HG03354 (cell line): ENCODE results near the gene IER5.
A peak's percentile ranks its signal among the peaks of the same experiment; 100 is the strongest.

Source experiments
- ATAC-seq: cut with Tn5 transposase; IDR thresholded peaks from one replicate; pipeline ENCODE4 v1.9.1; 2021; ENCODE audit warnings: mild to moderate bottlenecking; ENCODE audit not compliant: unreplicated experiment, poor library complexity, severe bottlenecking

IER5 gene

GRCh38 chr1:181094416-181095212 lies 6.1 kb downstream of the IER5 start:
- ATAC-seq = no peak

GRCh38 chr1:181095260-181095659 lies 6.8 kb downstream of the IER5 start:
- no peak for ATAC-seq

DNA sequence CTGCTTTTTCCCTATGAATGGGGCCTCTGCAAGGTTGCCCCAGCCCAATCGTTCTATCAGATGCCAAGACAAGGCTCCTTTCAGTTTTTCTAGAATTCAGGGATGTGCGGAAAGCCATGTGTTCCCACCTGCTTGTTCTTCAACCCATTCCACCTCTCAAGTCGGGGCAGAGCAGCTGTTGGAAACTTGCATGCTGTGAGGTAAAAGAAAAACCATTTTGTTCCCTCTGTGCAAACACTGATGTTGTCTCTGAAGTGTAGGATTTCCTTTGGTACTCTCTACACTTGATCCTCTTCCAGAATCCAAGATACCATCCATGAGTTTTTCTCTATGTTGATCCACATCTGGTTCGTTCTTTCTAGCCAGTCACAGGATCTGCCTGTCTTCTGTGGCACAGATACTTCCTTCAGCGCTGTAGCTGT lies 7.3 kb downstream of the IER5 start:
- ATAC-seq = no peak

GRCh38 chr1:181097242-181097641 lies 8.7 kb downstream of the IER5 start:
- no peak for ATAC-seq

DNA sequence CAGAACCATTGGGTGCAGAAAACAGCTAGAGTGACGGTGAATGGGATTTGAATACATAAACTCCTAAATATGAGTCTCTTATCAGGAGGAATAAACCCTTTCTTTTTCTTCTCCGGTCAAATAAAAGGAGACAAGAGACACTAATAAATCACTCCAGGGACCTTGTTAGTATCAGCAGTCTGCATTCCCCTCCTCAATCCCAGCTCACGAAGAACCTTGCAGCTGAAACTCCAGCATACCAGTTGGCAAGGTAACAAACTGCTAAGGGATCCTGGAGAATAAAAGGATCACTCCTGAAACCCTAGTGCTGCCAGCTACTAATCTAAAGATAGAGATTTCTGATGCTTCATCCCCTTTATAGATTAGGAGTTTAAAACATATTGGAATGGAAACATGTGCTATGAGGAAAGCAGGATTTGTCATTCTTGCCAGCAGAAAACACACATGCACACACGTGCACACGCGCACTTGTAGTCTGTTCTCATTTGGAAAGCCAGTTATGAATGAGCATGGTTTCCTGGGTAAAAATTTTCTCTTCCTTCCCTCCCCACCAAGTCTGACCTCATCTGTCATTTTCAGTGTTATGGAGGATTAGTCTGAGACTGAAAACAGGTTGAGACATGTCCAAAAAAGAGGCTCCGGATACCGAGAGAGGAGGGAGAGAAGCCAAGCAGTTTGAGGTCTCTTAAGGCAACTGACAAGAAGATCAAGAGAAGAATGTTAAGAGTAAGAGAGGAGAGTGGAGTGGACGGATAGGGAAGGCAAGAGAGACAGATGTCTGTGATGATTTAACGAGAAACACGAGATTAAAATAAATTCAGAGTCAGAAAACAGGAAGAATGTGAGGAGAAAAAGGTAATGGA lies 10.9 kb downstream of the IER5 start:
- ATAC-seq = peak; percentile 65

- no peak for ATAC-seq
Observed at GRCh38 chr1:181100015-181100905, 11.8 kb downstream of the IER5 start.

- ATAC-seq = no peak
Observed at GRCh38 chr1:181100934-181101333, 12.4 kb downstream of the IER5 start.

DNA sequence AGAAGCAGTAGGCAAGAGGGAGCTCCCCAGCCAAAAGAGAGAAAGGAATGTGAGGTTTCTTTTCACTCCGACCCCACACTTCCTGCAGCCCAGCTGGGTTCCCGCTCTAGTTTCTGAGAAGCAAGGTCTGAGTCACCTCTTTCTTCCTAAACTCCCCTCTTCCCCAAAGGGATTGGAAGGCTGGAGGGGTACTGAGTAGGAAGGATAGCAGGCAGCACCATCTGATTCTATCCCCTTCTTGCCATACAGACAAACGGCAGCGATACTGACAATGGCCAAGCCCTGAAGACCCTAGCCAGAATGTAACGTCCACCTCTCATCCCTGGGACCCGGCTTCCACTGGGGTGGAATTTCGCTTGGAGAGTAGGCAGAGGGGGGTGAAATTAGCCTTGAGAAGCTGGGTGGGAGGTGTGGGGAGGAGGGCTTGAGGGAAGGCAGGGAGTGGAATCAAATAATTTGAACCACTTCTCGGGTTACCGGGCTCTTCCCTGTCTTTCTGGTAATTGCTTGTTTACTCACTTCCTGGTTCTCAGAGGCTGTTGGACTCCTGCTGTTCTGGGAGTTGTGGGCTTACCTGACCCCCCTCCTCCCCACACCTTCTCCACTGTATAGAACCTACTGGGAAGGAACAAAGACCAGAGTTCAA lies 13.2 kb downstream of the IER5 start:
- ATAC-seq = no peak

GRCh38 chr1:181102841-181103240 lies 14.3 kb downstream of the IER5 start:
- no peak for ATAC-seq

DNA sequence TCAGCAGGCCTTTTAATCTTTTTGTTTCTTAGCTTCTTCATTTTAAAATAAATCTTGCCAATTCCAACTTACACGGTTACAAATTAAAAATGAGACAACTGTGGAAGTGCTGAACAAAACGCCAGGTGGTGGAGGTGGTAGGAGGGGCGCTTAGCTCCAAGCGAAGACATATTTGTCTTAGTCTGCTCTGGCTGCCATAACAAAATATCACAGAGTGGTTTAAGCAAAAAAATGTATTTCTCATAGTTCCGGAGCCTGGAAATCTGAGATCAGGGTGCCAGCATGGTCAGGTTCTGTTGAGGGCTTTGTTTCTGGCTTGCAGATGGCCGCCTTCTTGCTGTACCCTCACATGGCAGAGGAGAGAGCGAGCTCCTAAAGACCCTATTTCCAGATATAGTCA lies 14.9 kb downstream of the IER5 start:
- no peak for ATAC-seq

GRCh38 chr1:181104042-181104789 lies 15.7 kb downstream of the IER5 start:
- ATAC-seq = peak; percentile 40

DNA sequence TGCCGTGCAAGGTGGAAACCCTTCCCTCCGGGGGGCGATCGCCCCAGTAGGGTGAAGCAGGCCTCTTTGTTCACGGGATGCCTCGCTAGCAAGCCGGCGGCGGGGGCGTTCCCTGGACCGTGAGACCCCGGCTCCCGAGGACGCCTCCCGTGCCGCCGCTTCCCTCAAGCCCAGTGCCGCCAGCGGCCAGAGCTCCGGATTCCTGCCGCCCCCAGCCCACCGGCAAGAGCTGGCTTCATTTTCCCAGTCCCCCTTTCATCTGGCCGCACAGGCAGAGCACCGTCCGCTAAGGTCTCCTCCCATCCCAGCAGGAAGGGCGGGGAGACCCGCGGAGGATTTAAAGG lies 16.3 kb downstream of the IER5 start:
- no peak for ATAC-seq

- ATAC-seq = peak; percentile 82
Observed at GRCh38 chr1:181105134-181106021, 16.9 kb downstream of the IER5 start.

GRCh38 chr1:181106022-181106312 lies 17.5 kb downstream of the IER5 start:
- no peak for ATAC-seq

DNA sequence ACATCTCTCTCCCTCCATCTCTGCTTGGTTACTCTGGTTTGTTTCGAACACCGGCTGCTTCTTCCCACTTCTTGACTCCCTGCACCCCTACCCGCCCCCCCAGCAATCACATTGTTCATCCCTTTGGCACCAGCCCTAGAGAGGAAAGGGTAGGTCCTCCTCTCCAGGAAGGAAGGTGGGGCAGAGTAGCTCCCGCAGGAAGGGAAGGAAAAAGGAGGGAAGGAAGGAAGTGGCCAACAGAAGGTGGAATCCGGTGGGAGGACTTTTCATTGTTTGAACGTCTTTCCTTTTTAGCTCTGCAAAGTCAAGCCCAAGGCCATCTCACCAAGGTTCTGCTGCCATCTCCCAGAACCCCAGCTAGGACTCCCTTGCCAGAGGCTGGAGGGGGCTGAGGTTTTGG lies 18.0 kb downstream of the IER5 start:
- no peak for ATAC-seq

- no peak for ATAC-seq
Observed at GRCh38 chr1:181107711-181108110, 19.2 kb downstream of the IER5 start.

DNA sequence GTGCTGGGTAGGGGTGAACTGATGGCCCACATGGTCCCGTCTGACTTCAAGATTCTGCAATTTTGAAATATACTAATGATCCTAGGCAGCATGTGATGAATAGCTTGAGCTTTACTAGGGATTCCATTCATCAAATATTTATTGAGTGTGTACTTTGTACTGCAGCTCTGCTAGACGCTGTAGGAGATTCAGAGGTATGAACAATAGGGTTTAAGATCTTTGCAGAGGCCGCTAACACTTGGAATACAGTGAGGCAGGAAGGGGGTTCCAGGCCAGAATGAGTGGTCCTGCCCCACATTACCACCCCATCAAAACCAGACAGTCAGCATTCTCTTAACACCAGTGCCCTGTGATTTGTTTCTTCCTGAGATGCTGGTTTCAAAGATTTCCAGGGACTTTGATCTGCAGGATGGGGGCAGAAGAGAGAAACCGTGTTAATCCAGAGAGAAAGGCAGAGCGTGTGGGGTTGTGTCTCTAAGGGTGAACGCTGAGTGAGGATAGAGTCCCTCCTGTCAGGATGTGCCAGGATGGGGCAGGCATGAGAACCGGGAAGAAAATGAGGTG lies 19.9 kb downstream of the IER5 start:
- ATAC-seq = no peak

DNA sequence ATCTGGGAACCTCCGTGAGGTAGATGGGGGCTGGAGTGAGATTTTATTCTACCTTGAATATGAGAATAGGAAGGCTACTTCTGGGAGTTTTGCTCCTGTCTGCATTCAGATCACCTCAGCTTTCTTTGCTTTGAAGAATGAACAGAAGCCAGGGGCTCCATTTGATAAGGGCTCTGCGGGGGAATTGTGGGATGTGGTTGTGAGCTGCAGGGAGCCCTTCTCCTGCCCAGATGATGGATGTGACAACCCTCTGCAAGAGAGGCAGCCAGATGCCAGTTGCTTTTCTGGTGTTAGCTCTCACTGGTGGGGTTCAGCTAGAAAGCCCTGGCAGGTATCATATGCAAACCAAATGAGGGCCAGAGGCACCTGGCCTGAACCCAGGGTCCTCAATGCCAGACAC lies 21.5 kb downstream of the IER5 start:
- no peak for ATAC-seq
